Measurements from ENCODE around the gene PPP2R2D.
"Not testable (repeated sequence)": the region's sequence is repeated elsewhere in the genome, so short reads cannot be mapped to it uniquely, and the experiment has no call there.

The PPP2R2D gene

DNA sequence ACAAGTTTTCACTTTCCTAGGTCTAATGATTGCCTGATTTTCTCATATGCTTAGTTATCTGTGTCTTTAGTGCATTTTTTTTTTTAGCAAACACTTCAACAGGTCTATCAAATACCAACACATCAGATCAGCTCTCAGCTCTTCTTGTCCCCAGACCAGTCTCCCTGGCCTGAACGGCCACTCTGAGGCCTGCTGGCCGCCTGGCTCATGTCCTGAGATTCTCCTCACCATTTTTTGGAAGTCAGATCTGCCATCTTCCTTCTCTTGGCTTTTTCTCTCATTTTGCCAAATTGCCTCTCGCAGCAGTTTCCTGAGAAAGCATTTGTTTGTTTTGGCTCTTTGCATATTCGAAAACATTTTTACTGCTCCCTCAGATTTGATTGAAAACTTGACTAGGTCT, 29.3 kb downstream of the PPP2R2D start:
- DNase-seq: no peak

GRCh38 chr10:131930586-131931330, 29.9 kb downstream of the PPP2R2D start:
- DNase-seq: no peak

DNA sequence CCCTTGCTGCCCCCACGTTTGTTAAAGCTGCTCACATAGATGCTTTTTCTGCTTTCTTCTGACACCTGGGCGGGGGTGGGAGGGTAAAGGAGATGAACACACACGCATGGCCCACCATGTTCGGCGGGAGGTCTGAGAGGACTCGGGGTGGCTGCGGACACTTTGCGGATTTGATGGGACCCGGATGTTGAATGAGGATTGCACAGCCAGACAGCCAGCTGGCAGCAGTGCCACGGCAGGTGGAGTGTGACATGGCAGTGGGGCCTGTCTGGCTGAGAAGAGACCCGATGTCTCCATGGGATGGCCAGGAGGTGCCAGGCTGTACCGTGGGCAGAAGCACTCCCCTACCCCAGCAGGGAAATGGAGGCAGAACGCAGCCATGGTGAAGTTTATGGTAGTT, 31.2 kb downstream of the PPP2R2D start:
- DNase-seq: no peak

DNA sequence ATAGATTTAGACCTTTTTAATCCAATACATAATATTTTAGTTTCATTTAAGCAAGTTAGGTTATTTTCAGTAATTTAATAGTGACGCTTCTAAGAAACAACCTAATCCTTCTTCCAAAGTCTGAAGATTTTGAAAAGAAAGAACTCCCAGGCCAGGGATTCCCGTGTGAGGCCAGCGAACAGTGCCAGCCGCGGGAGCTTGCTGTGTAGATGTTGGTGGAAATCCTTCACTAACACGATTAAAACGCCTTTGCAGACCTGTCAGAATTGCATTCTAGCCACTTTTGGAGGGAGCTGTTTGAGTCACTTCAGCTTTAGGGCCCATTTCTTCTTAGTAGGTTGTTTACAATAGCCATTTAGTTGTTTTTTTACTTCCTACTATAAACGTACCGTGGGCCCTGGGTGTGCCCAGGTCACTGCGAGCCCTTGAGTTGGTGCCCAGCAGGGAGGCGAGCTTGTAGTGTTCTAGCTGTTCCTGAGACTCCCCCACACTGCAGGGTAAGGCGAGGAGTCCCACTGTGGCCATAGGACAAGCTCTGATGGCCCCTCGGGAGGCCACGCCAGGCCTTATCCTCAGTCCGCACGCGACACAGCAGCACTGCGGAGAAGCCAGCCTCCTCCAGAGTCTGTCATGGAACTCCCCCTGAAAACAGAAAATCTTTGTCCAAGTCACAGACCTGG, 32.3 kb downstream of the PPP2R2D start:
- no peak for DNase-seq

- DNase-seq: no peak
These were observed 32.9 kb downstream of the PPP2R2D start for GRCh38 chr10:131933696-131934086.

- DNase-seq: no peak
These were observed 34.0 kb downstream of the PPP2R2D start for GRCh38 chr10:131934769-131935168.

DNA sequence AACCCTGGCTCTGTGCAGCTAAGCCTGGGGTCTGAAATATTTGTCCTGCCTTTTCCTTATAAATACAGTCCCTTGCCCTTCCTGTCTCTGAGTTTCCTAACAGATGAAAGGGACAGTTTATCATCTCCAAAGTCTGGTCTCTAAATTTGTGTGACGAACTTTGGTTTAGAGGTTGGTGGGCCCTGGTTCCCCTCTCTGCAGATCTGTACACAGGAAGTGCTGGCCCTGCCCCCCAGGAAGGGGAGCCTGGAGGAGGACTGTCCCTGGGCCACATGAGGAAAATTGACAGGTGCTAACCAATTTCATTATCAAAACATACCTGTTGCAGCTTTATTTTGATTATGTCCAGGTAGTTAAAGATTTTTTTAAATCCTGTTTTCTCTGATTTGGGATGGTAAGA, 34.5 kb downstream of the PPP2R2D start:
- DNase-seq: no peak

GRCh38 chr10:131936294-131936693, 35.5 kb downstream of the PPP2R2D start:
- no peak for DNase-seq

- DNase-seq: no peak
These were observed 35.9 kb downstream of the PPP2R2D start for GRCh38 chr10:131936736-131937135.

GRCh38 chr10:131937836-131938235, 37.0 kb downstream of the PPP2R2D start:
- DNase-seq: no peak

GRCh38 chr10:131938681-131939080, 37.9 kb downstream of the PPP2R2D start:
- DNase-seq: no peak

GRCh38 chr10:131942455-131942854, 41.6 kb downstream of the PPP2R2D start:
- DNase-seq: no peak

- DNase-seq: no peak
These were observed 42.4 kb downstream of the PPP2R2D start for GRCh38 chr10:131943021-131943814.

GRCh38 chr10:131944412-131944811, 43.6 kb downstream of the PPP2R2D start:
- DNase-seq: no peak

DNA sequence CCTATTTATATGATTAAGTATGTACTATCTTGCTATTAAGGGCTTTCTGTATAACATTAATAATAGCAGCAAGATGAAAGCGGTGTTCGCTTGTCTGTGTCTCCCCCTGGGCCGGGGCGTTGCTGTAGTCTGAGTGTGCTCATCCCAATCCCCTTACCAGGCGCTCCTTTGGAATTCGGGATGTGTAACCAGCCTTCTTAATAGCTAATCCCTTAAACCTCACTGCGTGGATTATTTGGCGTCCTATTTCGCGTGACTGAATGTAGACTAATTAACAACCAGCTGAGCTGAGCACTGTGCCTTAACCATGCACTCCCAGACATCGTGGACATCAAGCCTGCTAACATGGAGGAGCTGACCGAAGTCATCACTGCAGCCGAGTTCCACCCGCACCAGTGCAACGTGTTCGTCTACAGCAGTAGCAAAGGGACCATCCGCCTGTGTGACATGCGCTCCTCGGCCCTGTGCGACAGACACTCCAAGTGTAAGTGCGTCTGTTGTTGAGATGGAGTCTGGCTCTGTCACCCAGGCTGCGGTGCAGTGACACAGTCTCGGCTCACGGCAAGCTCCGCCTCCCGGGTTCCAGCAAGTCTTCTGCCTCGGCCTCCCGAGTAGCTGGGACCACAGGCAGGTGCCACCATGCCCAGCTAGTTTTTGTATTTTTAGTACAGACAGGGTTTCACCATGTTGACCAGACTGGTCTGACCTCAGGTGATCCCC, 44.3 kb downstream of the PPP2R2D start:
- DNase-seq: no peak

- DNase-seq: no peak
These were observed 45.5 kb downstream of the PPP2R2D start for GRCh38 chr10:131946321-131946751.

- no peak for DNase-seq
These were observed 46.1 kb downstream of the PPP2R2D start for GRCh38 chr10:131946880-131947279.

DNA sequence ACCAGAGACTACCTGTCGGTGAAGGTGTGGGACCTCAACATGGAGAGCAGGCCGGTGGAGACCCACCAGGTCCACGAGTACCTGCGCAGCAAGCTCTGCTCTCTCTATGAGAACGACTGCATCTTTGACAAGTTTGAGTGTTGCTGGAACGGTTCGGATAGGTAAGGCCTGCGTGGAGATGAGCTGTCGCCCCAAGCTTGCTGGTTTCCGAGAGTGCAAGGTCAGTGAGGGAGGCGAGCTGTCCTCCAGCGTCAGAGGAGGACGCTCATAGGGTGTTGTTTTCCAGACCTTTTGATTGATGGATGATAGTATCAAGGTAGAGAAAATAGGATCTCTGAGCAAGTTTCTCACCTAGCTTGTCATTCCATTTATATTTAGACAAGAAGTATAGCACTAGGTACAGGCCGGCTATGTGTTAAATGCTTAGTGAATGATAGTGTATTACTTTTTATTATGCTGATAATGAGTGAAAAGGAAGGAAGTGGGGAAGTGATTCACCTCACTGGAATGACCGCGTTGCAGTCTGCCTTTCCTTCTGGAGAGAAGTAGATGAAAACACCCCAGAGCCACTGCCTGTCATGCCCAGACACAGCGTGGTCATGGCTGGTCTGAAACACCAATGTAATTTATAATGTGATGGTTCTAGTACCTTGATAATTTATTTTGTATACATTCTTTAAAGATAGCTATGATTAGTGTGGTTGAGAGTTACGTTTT, 47.0 kb downstream of the PPP2R2D start:
- DNase-seq: no peak

GRCh38 chr10:131948501-131948900, 47.7 kb downstream of the PPP2R2D start:
- no peak for DNase-seq

- no peak for DNase-seq
These were observed 48.4 kb downstream of the PPP2R2D start for GRCh38 chr10:131949041-131949862.

DNA sequence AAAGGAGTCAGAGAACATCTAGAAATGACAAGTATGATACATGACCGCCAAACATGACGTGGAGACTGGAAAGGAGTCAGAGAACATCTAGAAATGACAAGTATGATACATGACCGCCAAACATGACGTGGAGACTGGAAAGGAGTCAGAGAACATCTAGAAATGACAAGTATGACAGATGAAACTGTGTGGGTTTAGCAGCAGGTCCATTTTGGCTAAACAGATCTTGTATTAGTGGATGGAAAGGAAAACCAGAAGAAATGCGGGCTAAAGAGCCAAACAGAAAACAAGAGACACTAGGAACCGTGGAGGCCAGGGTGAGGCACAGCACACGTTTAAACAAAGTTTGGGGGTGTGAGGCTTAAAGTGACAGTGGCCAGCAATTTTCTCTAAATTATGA, 49.1 kb downstream of the PPP2R2D start:
- not testable (repeated sequence) for DNase-seq
